Panc1 (cell line): ENCODE data around the gene KDR.

ENCODE experiments used
- CTCF ChIP-seq: fragments of 450-650 bp; IDR thresholded peaks from 2 replicates; pipeline ENCODE4 v1.5.1; 2017; ENCODE audit warnings: mild to moderate bottlenecking
- POLR2AphosphoS5 ChIP-seq: IDR thresholded peaks from 2 replicates; pipeline ENCODE4 v1.6.1; 2012; ENCODE audit warnings: mild to moderate bottlenecking, low read depth, low read length, moderate library complexity
- REST ChIP-seq, 2 experiments: IDR thresholded peaks; 2 replicates each; pipeline ENCODE4 v1.6.1; 2011 to 2012; ENCODE audit warnings: low read depth in 2 of 2, control low read depth in 1 of 2, low read length in 1 of 2, mild to moderate bottlenecking in 1 of 2, moderate library complexity in 1 of 2; ENCODE audit not compliant: insufficient read depth in 1 of 2

GRCh38 chr4:55172694-55173287 is 47.4 kb upstream of the KDR start:
- TF ChIP-seq CTCF (no peak), REST (IDR thresholded peaks at IDR 0.05; ENCODE audit: insufficient read depth in 1 of 2, low read depth in 2 of 2, low read length in 1 of 2) (no peak), POLR2AphosphoS5 (no peak)
